Keratinocyte (primary cell): Measurements from ENCODE around the gene HHIPL1.

Experiments used
- EZH2 ChIP-seq: IDR thresholded peaks from one replicate; pipeline ENCODE4 v1.6.1; 2012; ENCODE audit warnings: inconsistent platforms, mild to moderate bottlenecking, low read length, moderate library complexity
- TF ChIP-seq, protein P1 (sequence below), 3 experiments: IDR thresholded peaks in 1 of 3; conservative IDR thresholded peaks in 1 of 3; optimal IDR thresholded peaks in 1 of 3; 2 replicates in 2 of 3; 3 replicates in 1 of 3; pipeline versions ENCODE3 to v1.5.1; 2011; ENCODE audit warnings: low read length in 3 of 3, mild to moderate bottlenecking in 3 of 3, moderate library complexity in 2 of 3, control low read depth in 1 of 3, inconsistent platforms in 1 of 3; ENCODE audit not compliant: insufficient read depth in 2 of 3; ENCODE audit errors: extremely low read depth in 1 of 3

DNA sequence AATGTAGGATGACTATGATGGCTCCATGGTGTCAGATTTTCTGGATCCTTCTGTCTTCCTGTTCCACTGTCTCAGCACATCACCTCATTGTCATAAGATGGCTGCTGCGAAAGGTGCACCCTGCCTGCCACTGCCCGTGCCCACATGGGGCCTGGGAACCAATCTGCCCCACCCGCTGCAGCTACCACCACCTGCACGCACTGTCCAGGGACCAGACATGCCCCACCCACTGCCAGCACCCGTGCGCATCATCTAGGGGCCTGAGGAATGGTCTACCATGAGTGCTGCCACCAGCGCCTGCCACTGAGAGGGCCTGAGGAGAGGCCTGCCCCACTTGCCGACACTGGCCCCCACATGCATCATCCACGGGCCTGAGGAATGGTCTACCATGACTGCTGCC is 63.0 kb downstream of the HHIPL1 start:
- TF ChIP-seq EZH2, result no peak
- TF ChIP-seq, protein P1, sequence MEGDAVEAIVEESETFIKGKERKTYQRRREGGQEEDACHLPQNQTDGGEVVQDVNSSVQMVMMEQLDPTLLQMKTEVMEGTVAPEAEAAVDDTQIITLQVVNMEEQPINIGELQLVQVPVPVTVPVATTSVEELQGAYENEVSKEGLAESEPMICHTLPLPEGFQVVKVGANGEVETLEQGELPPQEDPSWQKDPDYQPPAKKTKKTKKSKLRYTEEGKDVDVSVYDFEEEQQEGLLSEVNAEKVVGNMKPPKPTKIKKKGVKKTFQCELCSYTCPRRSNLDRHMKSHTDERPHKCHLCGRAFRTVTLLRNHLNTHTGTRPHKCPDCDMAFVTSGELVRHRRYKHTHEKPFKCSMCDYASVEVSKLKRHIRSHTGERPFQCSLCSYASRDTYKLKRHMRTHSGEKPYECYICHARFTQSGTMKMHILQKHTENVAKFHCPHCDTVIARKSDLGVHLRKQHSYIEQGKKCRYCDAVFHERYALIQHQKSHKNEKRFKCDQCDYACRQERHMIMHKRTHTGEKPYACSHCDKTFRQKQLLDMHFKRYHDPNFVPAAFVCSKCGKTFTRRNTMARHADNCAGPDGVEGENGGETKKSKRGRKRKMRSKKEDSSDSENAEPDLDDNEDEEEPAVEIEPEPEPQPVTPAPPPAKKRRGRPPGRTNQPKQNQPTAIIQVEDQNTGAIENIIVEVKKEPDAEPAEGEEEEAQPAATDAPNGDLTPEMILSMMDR (optimal IDR thresholded peaks at IDR 0.05 in 1 of 3, IDR thresholded peaks at IDR 0.05 in 1 of 3, conservative IDR thresholded peaks at IDR 0.05 in 1 of 3; ENCODE audit: extremely low read depth in 1 of 3, insufficient read depth in 2 of 3, low read length in 3 of 3), result no peak
